ENCODE data around the gene TM9SF3.

TM9SF3 gene

GRCh38 chr10:96622013-96622787 lies 35.4 kb upstream of the TM9SF3 start:
- no peak for FAIRE-seq
- TF ChIP-seq CTCF (IDR thresholded peaks at IDR 0.05; ENCODE audit: insufficient read depth, missing control alignments): no peak

DNA sequence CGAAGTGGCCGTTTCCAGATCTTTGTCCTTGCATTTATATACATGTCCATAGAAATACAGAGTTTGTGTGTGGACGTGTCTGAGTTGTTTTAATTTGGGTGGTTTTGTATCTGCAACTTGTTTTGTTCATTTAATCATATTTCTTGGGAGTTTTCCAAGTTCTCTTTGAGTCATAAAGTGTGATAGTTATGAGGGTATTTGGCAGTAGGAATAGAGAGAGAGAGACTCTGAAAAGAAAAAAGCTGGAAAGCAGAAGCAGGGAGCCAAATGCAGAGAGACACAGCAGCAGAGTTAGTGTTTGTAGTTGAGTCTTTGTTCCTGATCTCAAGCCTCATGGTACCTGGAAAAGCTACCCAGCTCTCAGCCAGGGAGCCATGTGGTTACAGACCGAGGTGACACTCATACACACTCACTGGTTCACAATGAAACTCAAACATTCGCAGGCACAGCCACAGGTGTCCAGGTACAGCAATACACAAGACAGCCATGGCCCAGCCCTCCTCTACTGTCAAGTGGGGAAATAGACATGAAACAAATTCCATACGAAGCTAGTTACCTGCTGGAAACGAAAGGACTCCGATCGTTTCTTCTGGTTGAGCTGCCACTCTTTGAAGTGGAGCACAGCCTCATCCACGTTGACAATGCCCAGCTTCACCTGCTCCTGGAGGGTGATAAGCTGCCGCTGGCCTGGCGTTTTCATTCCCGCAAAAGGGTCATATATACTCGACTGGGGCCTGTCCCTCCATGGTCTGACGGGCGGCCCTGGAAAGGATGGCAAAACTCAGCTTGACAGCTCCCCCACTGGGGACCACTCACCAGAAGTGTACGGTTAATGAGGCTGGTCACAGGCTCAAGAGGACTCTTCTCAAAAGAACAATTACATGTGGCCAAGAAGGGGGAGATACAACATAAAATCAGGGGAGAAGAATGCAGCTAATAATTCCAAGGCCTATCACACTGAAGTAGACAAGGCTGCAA lies 33.3 kb upstream of the TM9SF3 start:
- DNase-seq (ENCODE audit: insufficient read length, low spot score) (no peak), FAIRE-seq (no peak)
- no peak for TF ChIP-seq CTCF (IDR thresholded peaks at IDR 0.05; ENCODE audit: insufficient read depth, missing control alignments)

More at GRCh38 chr10:96622013-96622787, 35.4 kb upstream of the TM9SF3 start:
- DNase-seq (ENCODE audit: insufficient read length, low spot score): no peak

DNA sequence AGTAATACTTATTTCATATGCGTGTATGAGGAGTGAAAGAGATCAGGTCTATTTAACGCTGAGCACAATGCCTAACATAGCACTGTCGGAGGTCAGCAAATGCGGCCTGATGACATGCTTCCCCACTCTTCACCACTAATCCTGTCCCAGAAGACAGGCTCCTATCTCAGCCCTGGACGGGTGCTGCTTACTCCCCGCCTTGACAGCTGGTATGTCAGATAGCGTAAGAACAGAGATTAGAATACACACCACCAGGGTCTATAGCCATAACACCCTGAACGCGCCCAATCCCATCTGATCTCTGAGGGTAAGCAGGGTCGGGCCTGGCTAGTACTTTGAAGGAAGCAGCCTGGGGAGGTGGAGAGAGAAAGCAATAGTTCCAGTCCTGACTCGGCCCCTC lies 32.3 kb upstream of the TM9SF3 start:
- FAIRE-seq: no peak
- TF ChIP-seq CTCF (IDR thresholded peaks at IDR 0.05; ENCODE audit: insufficient read depth, missing control alignments): no peak
- no peak for DNase-seq (ENCODE audit: insufficient read length, low spot score)

DNA sequence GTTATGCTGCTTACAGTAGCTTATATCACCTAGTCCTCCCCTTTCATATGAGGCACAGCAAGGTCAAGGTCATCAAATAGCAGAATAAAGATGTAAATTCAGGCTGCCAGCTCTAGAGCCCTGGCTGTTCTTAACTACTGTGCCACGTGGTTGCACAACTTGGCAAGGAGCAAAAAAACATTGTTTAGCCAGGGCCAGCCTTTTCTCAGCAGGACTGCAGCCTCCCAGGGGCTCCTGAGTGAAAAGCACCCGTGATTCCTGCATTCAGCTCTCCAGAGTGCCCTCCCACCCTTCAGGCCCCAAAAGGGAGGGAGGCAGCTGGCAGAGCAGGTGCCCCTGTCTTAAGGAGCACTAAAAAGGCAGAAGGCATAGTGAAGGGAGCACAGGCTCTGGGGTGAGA lies 31.8 kb upstream of the TM9SF3 start:
- no peak for FAIRE-seq
- no peak for TF ChIP-seq CTCF (IDR thresholded peaks at IDR 0.05; ENCODE audit: insufficient read depth, missing control alignments)
- no peak for DNase-seq (ENCODE audit: insufficient read length, low spot score)

DNA sequence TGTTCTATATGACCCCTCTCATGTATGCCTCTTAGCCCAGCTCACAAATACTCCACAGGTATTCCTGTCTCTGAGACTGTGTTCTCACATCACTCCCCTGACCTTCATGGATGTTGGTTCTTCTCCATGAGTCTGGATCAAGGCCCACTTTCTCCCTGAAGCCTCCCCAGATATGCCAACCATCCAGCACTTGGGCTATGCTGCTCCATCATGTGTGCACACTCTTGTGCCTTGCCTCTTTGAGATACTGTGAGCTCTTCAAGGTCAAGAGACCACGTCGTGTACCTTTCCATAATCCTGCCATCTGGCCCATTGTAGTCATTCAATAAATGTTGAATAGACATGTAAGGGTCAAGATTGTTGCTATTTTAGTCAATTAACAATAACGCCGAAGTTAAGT lies 30.1 kb upstream of the TM9SF3 start:
- TF ChIP-seq CTCF (IDR thresholded peaks at IDR 0.05; ENCODE audit: insufficient read depth, missing control alignments): no peak
- no peak for FAIRE-seq
- DNase-seq (ENCODE audit: insufficient read length, low spot score): no peak

DNA sequence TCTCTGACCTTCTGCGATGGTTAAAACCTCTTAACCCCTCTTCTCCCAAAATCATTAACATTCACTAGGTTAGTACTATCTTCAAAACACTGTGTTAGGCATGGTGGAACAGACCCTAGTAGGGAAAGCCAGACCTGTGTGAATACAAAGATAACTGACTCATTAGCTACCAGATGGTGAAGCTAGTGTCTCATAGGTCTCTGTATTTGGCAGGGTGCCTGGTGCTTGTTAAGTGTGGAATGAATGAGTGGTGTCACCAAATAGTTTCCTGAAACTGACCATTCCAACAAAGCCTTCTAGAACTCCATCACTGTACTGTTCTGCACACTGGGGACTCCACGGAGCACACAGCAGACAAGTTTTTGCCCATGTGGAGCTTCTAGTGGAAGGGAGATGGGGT lies 27.7 kb upstream of the TM9SF3 start:
- no peak for DNase-seq (ENCODE audit: insufficient read length, low spot score)
- TF ChIP-seq CTCF (IDR thresholded peaks at IDR 0.05; ENCODE audit: insufficient read depth, missing control alignments): no peak

More for the DNA sequence above, 27.7 kb upstream of the TM9SF3 start:
- no peak for FAIRE-seq
